IMR-90 (cell line): Measurements from ENCODE around the gene CAMK2D. TPM values are rescaled to one million over a fixed set of nuclear protein-coding genes. Genes with fewer than 3 reads are reported as not detected.

Experiments used
- ATAC-seq: fragments of 200-7000 bp; cut with Tn5 transposase; 2 replicates; pipeline ENCODE4 v1.9.1; 2020; ENCODE audit warnings: low read depth, mild to moderate bottlenecking, moderate library complexity
- BruUV-seq: library from RNA; stranded (reverse); fragments of 400-500 nt; replicated peaks from 2 replicates; lab custom pipeline; 2021; lab: Mats Ljungman, UMichigan
- CTCF ChIA-PET: fragments of 300-600 bp; formaldehyde crosslinking; extraction: SDS; loops from one replicate; lab custom pipeline; 2021; ENCODE audit warnings: antibody characterized with exemption; lab: Yijun Ruan, JAX
- POLR2A ChIA-PET: fragments of 300-600 bp; sonication (Branson Sonifier 250); formaldehyde crosslinking; loops from one replicate; lab custom pipeline; 2022; ENCODE audit warnings: antibody characterized with exemption; ENCODE audit not compliant: unreplicated experiment; lab: Charles Lee
- DNase-seq: peaks from one replicate; pipeline ENCODE4 v3.0.0; 2013
- H2AFZ ChIP-seq: replicated peaks from 2 replicates; pipeline ENCODE3; 2013; ENCODE audit warnings: low read length, mild to moderate bottlenecking; ENCODE audit not compliant: poor library complexity
- H2AK5ac ChIP-seq: 2 replicates; pipeline ENCODE4 v1.6.1; 2013; ENCODE audit warnings: low read depth, low read length, inconsistent platforms
- H2AK9ac ChIP-seq: replicated peaks from 2 replicates; pipeline ENCODE3; 2013; ENCODE audit warnings: mild to moderate bottlenecking, low read depth, low read length, moderate library complexity; ENCODE audit not compliant: poor library complexity
- H2BK120ac ChIP-seq: 2 replicates; pipeline ENCODE4 v1.6.1; 2013; ENCODE audit warnings: low read depth, low read length, inconsistent platforms
- H2BK15ac ChIP-seq: 3 replicates; pipeline ENCODE4 v1.6.1; 2013; ENCODE audit warnings: low read depth, low read length, inconsistent platforms
- H2BK20ac ChIP-seq: 2 replicates; pipeline ENCODE4 v1.6.1; 2013; ENCODE audit warnings: low read depth, mild to moderate bottlenecking, inconsistent platforms, low read length, moderate library complexity
- H2BK5ac ChIP-seq: 2 replicates; pipeline ENCODE4 v1.6.1; 2013; ENCODE audit warnings: mild to moderate bottlenecking, low read depth, low read length, inconsistent platforms; ENCODE audit not compliant: poor library complexity, severe bottlenecking
- H3K14ac ChIP-seq: replicated peaks from 2 replicates; pipeline ENCODE4 v1.6.1; 2013; ENCODE audit warnings: low read depth, low read length, inconsistent platforms
- H3K18ac ChIP-seq: 2 replicates; pipeline ENCODE4 v1.6.1; 2013; ENCODE audit warnings: low read depth, low read length, control low read depth
- H3K23ac ChIP-seq: 2 replicates; pipeline ENCODE4 v1.6.1; 2013; ENCODE audit warnings: low read depth, low read length, inconsistent platforms
- H3K27ac ChIP-seq: 2 replicates; pipeline ENCODE4 v1.5.1; 2013; ENCODE audit warnings: mild to moderate bottlenecking, control low read depth, low read length; ENCODE audit not compliant: insufficient read depth
- H3K27me3 ChIP-seq: 2 replicates; pipeline ENCODE4 v1.6.1; 2013; ENCODE audit warnings: low read length; ENCODE audit not compliant: control insufficient read depth, insufficient read depth
- H3K36me3 ChIP-seq: 2 replicates; pipeline ENCODE4 v1.6.1; 2013; ENCODE audit warnings: low read length, mixed read lengths; ENCODE audit not compliant: control insufficient read depth, insufficient read depth
- H3K4ac ChIP-seq: 2 replicates; pipeline ENCODE4 v1.6.1; 2013; ENCODE audit warnings: low read depth, low read length, inconsistent platforms
- H3K4me1 ChIP-seq: 2 replicates; pipeline ENCODE4 v1.6.1; 2013; ENCODE audit warnings: low read length, mixed read lengths; ENCODE audit not compliant: control insufficient read depth, insufficient read depth
- H3K4me2 ChIP-seq: 2 replicates; pipeline ENCODE4 v1.6.1; 2013; ENCODE audit warnings: low read depth, mild to moderate bottlenecking, control low read depth, low read length, moderate library complexity
- H3K4me3 ChIP-seq: 2 replicates; pipeline ENCODE4 v1.5.1; 2013; ENCODE audit warnings: low read depth, mild to moderate bottlenecking, control low read depth, low read length, moderate library complexity; ENCODE audit not compliant: insufficient read depth
- H3K56ac ChIP-seq: 2 replicates; pipeline ENCODE4 v1.6.1; 2013; ENCODE audit warnings: low read length, inconsistent platforms; ENCODE audit not compliant: insufficient read depth; ENCODE audit errors: extremely low read depth
- H3K79me1 ChIP-seq, 2 experiments: 2 replicates each; pipeline ENCODE4 v1.6.1; 2013; ENCODE audit warnings: low read length in 2 of 2, inconsistent platforms in 1 of 2, low read depth in 1 of 2
- H3K9ac ChIP-seq: 2 replicates; pipeline ENCODE4 v1.6.1; 2013; ENCODE audit warnings: low read depth, low read length, control low read depth
- H3K9me1 ChIP-seq: 2 replicates; pipeline ENCODE4 v1.6.1; 2013; ENCODE audit warnings: low read length, inconsistent platforms; ENCODE audit not compliant: insufficient read depth
- H3K9me3 ChIP-seq: 2 replicates; pipeline ENCODE4 v1.6.1; 2013; ENCODE audit warnings: low read length; ENCODE audit not compliant: control insufficient read depth, insufficient read depth
- H4K20me1 ChIP-seq: 2 replicates; pipeline ENCODE4 v1.6.1; 2013; ENCODE audit warnings: low read length, inconsistent platforms; ENCODE audit not compliant: insufficient read depth
- H4K5ac ChIP-seq: 2 replicates; pipeline ENCODE4 v1.6.1; 2013; ENCODE audit warnings: mild to moderate bottlenecking, low read depth, low read length, control low read depth
- H4K8ac ChIP-seq, 2 experiments: 2 replicates each; pipeline ENCODE4 v1.6.1; 2013; ENCODE audit warnings: low read depth in 2 of 2, low read length in 2 of 2, control low read depth in 1 of 2, inconsistent platforms in 1 of 2
- H4K91ac ChIP-seq: 2 replicates; pipeline ENCODE4 v1.6.1; 2013; ENCODE audit warnings: low read depth, low read length, inconsistent platforms; ENCODE audit not compliant: insufficient read depth
- BHLHE40 ChIP-seq: fragments of 150-350 bp; IDR thresholded peaks from 2 replicates; pipeline ENCODE4 v1.6.1; 2016; ENCODE audit warnings: mild to moderate bottlenecking, low read depth, low read length
- CHD1 ChIP-seq: IDR thresholded peaks from 2 replicates; pipeline ENCODE4 v1.6.1; 2012; ENCODE audit warnings: low read depth, low read length, improper control_type of control experiment
- MAFK ChIP-seq: IDR thresholded peaks from 2 replicates; pipeline ENCODE4 v1.6.1; 2012; ENCODE audit warnings: low read depth, low read length, improper control_type of control experiment
- MXI1 ChIP-seq: IDR thresholded peaks from 2 replicates; pipeline ENCODE4 v1.6.1; 2012; ENCODE audit warnings: low read depth, mild to moderate bottlenecking, low read length, moderate library complexity, borderline replicate concordance
- RAD21 ChIP-seq: IDR thresholded peaks from 2 replicates; pipeline ENCODE4 v1.6.1; 2012; ENCODE audit warnings: low read length, improper control_type of control experiment
- RFX5 ChIP-seq: IDR thresholded peaks from 2 replicates; pipeline ENCODE4 v1.8.0; 2012; ENCODE audit warnings: low read depth, mild to moderate bottlenecking, low read length, moderate library complexity
- SMC3 ChIP-seq: fragments of 150-350 bp; IDR thresholded peaks from 2 replicates; pipeline ENCODE4 v1.6.1; 2016; ENCODE audit warnings: low read depth, mild to moderate bottlenecking, antibody characterized with exemption, low read length, moderate library complexity
- WGBS, 2 experiments: methylation state at CpG; one replicate each; pipeline versions ENCODE4 v1.1.5 to v1.1.7; 2013; ENCODE audit warnings: missing lambda C conversion rate in 2 of 2; ENCODE audit not compliant: insufficient read length in 1 of 2; ENCODE audit errors: extremely low coverage in 2 of 2; 5-methylcytosine and 5-hydroxymethylcytosine counted together
- dilution Hi-C: fragments of 300-500 bp; cut with HindIII; formaldehyde crosslinking; loops from one replicate; pipeline ENCODE4 v1.14.3; 2018; ENCODE audit warnings: low sequenced_read_pairs; ENCODE audit not compliant: unreplicated experiment
- in situ Hi-C: fragments of 300-500 bp; cut with MboI; formaldehyde crosslinking; loops from 3 replicates; pipeline ENCODE4 v1.14.3; 2019; ENCODE audit warnings: low sequenced_read_pairs, inconsistent platforms, mixed read lengths
- intact Hi-C: fragments of 100-400 bp; cut with micrococcal nuclease; formaldehyde crosslinking; loops from 2 replicates; pipeline ENCODE4 v1.10.0; 2022
- polyA plus RNA-seq, 3 experiments: library from polyadenylated mRNA; depleted of rRNA; stranded (reverse); fragments of >200 nt; gene quantifications; 2 replicates each; pipeline ENCODE4 v1.2.3, GENCODE V29; 2012; ENCODE audit warnings: low replicate concordance in 1 of 3
- total RNA-seq: library from RNA; depleted of rRNA; stranded (reverse); fragments of >200 nt; gene quantifications from 2 replicates; pipeline ENCODE4 v1.2.3, GENCODE V29; 2012
- TF ChIP-seq, protein P1 (sequence below): fragments of 150-350 bp; IDR thresholded peaks from 2 replicates; pipeline ENCODE4 v1.6.1; 2017; ENCODE audit warnings: mild to moderate bottlenecking, antibody characterized with exemption, low read length, low read depth
- TF ChIP-seq, protein P2 (sequence below): conservative IDR thresholded peaks from 2 replicates; pipeline ENCODE4 v1.5.1; 2012; ENCODE audit warnings: mild to moderate bottlenecking, low read depth, low read length, improper control_type of control experiment
- TF ChIP-seq, protein P3 (sequence below): fragments of 150-350 bp; IDR thresholded peaks from 2 replicates; pipeline ENCODE4 v1.6.1; 2016; ENCODE audit warnings: low read depth, mild to moderate bottlenecking, low read length, moderate library complexity, borderline replicate concordance

CAMK2D gene
- total and polyA plus RNA-seq, 2 of the 4 experiments (the other 2 are of a cell fraction): 44.6 to 156 TPM

- no peaks in the 10 kb centered on the region for H3K4me1 ChIP-seq
- H4K91ac ChIP-seq: no peak overlapping the region
- H2BK120ac ChIP-seq: no peak overlapping the region
- ATAC-seq (no peak), DNase-seq (no peak)
- H3K36me3 ChIP-seq: peaks cover 5% of the 10 kb centered on the region
- WGBS, 2 experiments: no CpG with 5 or more reads among the region's 1 CpG
- BruUV-seq: no TSS peak
- no peak overlapping the region for H3K56ac ChIP-seq
- H3K4me3 ChIP-seq: no peak overlapping the region
- H2BK15ac ChIP-seq: no peak overlapping the region
- H3K79me1 ChIP-seq: peaks cover 23 to 32% of the 10 kb centered on the region in 2 experiments
- intact Hi-C loops: no loop called here
- TF ChIP-seq, protein P1, sequence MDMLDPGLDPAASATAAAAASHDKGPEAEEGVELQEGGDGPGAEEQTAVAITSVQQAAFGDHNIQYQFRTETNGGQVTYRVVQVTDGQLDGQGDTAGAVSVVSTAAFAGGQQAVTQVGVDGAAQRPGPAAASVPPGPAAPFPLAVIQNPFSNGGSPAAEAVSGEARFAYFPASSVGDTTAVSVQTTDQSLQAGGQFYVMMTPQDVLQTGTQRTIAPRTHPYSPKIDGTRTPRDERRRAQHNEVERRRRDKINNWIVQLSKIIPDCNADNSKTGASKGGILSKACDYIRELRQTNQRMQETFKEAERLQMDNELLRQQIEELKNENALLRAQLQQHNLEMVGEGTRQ: no peak
- TF ChIP-seq SMC3: no peak
- no peak for TF ChIP-seq RAD21
- TF ChIP-seq, protein P2, sequence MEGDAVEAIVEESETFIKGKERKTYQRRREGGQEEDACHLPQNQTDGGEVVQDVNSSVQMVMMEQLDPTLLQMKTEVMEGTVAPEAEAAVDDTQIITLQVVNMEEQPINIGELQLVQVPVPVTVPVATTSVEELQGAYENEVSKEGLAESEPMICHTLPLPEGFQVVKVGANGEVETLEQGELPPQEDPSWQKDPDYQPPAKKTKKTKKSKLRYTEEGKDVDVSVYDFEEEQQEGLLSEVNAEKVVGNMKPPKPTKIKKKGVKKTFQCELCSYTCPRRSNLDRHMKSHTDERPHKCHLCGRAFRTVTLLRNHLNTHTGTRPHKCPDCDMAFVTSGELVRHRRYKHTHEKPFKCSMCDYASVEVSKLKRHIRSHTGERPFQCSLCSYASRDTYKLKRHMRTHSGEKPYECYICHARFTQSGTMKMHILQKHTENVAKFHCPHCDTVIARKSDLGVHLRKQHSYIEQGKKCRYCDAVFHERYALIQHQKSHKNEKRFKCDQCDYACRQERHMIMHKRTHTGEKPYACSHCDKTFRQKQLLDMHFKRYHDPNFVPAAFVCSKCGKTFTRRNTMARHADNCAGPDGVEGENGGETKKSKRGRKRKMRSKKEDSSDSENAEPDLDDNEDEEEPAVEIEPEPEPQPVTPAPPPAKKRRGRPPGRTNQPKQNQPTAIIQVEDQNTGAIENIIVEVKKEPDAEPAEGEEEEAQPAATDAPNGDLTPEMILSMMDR: no peak
- no peak for TF ChIP-seq MXI1
- TF ChIP-seq BHLHE40: no peak
- TF ChIP-seq MAFK: no peak
- TF ChIP-seq, protein P3, sequence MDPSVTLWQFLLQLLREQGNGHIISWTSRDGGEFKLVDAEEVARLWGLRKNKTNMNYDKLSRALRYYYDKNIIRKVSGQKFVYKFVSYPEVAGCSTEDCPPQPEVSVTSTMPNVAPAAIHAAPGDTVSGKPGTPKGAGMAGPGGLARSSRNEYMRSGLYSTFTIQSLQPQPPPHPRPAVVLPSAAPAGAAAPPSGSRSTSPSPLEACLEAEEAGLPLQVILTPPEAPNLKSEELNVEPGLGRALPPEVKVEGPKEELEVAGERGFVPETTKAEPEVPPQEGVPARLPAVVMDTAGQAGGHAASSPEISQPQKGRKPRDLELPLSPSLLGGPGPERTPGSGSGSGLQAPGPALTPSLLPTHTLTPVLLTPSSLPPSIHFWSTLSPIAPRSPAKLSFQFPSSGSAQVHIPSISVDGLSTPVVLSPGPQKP: no peak
- no peak for TF ChIP-seq CHD1
- no peak for TF ChIP-seq RFX5
- dilution Hi-C loops: no loop called here
- no peak overlapping the region for H3K9ac ChIP-seq
- H3K9me1 ChIP-seq: peaks cover 9% of the 10 kb centered on the region
- H2AFZ ChIP-seq: no peak overlapping the region
- ChIA-PET CTCF (no interaction called here), POLR2A (no interaction called here)
- H2BK20ac ChIP-seq: no peak overlapping the region
- no peak overlapping the region for H2BK5ac ChIP-seq
- H3K27me3 ChIP-seq: no peaks in the 10 kb centered on the region
- H3K23ac ChIP-seq: no peak overlapping the region
- no peak overlapping the region for H3K27ac ChIP-seq
- in situ Hi-C loops: no loop called here
- H2AK9ac ChIP-seq: no peak overlapping the region
- no peak overlapping the region for H4K8ac ChIP-seq
- H2AK5ac ChIP-seq: no peak overlapping the region
- H3K18ac ChIP-seq: no peak overlapping the region
- H3K4ac ChIP-seq: no peak overlapping the region
- no peak overlapping the region for H4K5ac ChIP-seq
- H4K20me1 ChIP-seq: no peaks in the 10 kb centered on the region; the same call in 1 of the 2 replicates
- H3K4me2 ChIP-seq: no peak overlapping the region
- H3K9me3 ChIP-seq: no peaks in the 10 kb centered on the region; the same call in 1 of the 2 replicates
- no peak overlapping the region for H3K14ac ChIP-seq
Measured at GRCh38 chr4:113665036-113665435, 96.5 kb downstream of the CAMK2D start.
